ENCODE results near the gene CLTCL1.

DNA sequence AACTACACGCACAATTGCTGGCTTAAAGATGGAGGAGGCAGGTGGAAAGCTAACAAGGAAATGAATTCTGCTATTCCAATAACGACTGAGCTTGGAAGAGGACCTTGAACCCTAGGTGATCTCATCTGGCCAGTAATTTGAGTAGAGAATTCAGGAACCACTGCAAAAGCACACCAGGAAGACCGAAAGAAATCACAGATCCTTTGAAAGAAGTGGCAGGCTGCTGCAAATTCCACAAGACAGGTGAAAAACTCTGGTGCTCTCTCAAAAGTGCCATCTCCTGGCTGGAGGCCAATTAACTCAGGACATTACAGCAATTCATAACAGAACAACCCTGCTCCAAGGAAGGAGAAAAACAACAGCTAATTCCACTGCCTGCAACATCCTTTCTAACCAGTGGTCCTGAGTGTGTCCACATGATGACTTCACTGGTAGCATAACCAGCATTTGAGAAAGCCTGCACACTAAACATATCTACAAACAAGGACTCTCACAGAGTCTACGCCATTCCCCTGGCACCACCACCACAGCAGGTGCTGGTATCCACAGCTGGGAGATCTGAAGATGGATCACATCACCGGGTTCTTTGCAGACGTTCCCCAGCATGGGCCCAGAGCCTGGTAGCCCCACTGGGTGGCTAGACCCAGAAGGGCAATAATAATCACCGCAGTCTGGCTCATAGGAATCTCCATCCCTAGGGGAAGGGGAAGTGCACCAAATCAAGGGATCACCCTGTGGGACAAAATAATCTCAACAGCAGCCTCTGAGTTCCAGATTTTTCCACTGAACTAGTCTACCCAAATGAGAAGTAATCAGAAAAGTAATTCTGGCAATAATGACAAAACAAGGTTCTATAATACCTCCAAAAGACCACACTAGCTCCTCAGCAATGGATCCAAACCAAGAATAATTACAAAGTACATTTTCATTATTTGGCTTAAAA lies 44.9 kb upstream of the CLTCL1 start:
- no peak for TF ChIP-seq CTCF (IDR thresholded peaks at IDR 0.05)
- no peak for TF ChIP-seq POLR2A (IDR thresholded peaks at IDR 0.05)
